NCI-H1436 (cell line): ENCODE data around the gene KLF5.
"Not testable (repeated sequence)": the region's sequence is repeated elsewhere in the genome, so short reads cannot be mapped to it uniquely, and the experiment has no call there.

Source experiments
- DNase-seq: peaks from one replicate; lab custom pipeline; 2025; lab: John Stamatoyannopoulos, UW

Gene KLF5

GRCh38 chr13:73058736-73059459, at the start of gene KLF5:
TSS of gene KLF5 (plus strand) at chr13:73059005. CDS start at chr13:73059328, 323 bp downstream.
- peak; percentile 97 for DNase-seq

GRCh38 chr13:73011751-73012150, 47.1 kb upstream of the KLF5 start:
- DNase-seq: no peak

- no peak for DNase-seq
Observed at GRCh38 chr13:73015805-73016204, 43.0 kb upstream of the KLF5 start.

GRCh38 chr13:73018336-73018735, 40.5 kb upstream of the KLF5 start:
- DNase-seq: no peak

- DNase-seq: no peak
Observed at GRCh38 chr13:73025217-73026012, 33.4 kb upstream of the KLF5 start.

GRCh38 chr13:73034901-73035300, 23.9 kb upstream of the KLF5 start:
- no peak for DNase-seq

GRCh38 chr13:73035660-73036059, 23.1 kb upstream of the KLF5 start:
- no peak for DNase-seq

- no peak for DNase-seq
Observed at GRCh38 chr13:73036566-73036965, 22.2 kb upstream of the KLF5 start.

GRCh38 chr13:73038064-73038463, 20.7 kb upstream of the KLF5 start:
- no peak for DNase-seq

- no peak for DNase-seq
Observed at GRCh38 chr13:73039201-73040108, 19.4 kb upstream of the KLF5 start.

- no peak for DNase-seq
Observed at GRCh38 chr13:73040484-73040883, 18.3 kb upstream of the KLF5 start.

- no peak for DNase-seq
Observed at GRCh38 chr13:73040968-73041596, 17.7 kb upstream of the KLF5 start.

- DNase-seq: no peak
Observed at GRCh38 chr13:73045031-73045430, 13.8 kb upstream of the KLF5 start.

GRCh38 chr13:73048615-73049014, 10.2 kb upstream of the KLF5 start:
- not testable (repeated sequence) for DNase-seq

- DNase-seq: no peak
Observed at GRCh38 chr13:73054712-73055111, 4.1 kb upstream of the KLF5 start.

GRCh38 chr13:73055813-73056564, 2.8 kb upstream of the KLF5 start:
- DNase-seq: no peak

- DNase-seq: no peak
Observed at GRCh38 chr13:73056565-73056962, 2.2 kb upstream of the KLF5 start.

GRCh38 chr13:73057284-73058063, 1.3 kb upstream of the KLF5 start:
- DNase-seq: no peak

- DNase-seq: no peak
Observed at GRCh38 chr13:73058064-73058313, 816 bp upstream of the KLF5 start.

GRCh38 chr13:73058432-73058735, 421 bp upstream of the KLF5 start:
- no peak for DNase-seq
